HFF-Myc (cell line): ENCODE results near the gene DNAH7.
"Not testable (repeated sequence)": the region's sequence is repeated elsewhere in the genome, so short reads cannot be mapped to it uniquely, and the experiment has no call there.

ENCODE experiments used
- DNase-seq: peaks from one replicate; pipeline ENCODE4 v3.0.0-alpha.2; 2011; ENCODE audit warnings: low read depth; ENCODE audit errors: extremely low read depth
- H3K4me3 ChIP-seq: replicated peaks from 2 replicates; pipeline ENCODE4 v1.5.1; 2011; ENCODE audit warnings: low read depth, mild to moderate bottlenecking, control low read depth, low read length
- TF ChIP-seq, protein P1 (sequence below): IDR thresholded peaks from 2 replicates; pipeline ENCODE4 v1.5.1; 2012; ENCODE audit warnings: mild to moderate bottlenecking, low read depth, low read length, control low read depth; ENCODE audit errors: missing control alignments

DNAH7 gene

DNA sequence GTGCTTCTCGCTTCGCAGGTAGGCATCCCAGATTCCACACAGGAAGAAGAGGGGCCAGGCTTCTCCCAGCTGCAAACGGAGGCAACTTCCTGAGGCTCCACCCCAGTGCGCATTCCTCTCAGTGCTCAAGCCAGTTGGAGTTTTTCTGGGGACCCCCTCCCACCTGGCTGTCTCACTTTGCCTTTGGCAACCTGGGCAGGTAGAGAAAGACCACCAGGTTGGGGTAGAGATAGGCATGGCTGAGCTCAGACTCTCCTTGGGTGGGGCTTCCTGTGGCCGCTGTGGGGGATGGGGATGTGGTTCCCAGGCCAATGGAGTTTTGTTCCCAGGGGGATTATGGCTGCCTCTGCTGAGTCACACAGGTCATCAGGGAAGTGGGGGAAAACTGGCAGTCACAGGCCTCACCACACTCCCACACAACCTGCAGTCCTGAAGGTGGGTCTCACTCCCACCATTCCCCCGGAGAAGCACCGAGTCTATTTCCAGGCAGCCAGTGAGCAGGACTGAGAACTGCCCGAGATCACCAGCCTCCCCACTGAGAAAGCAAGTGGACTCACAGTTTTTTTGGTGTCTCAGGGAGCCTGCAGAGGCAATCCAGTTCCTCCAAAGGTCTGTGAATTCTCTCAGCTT, 373.5 kb downstream of the DNAH7 start:
- DNase-seq: no peak
- TF ChIP-seq, protein P1, sequence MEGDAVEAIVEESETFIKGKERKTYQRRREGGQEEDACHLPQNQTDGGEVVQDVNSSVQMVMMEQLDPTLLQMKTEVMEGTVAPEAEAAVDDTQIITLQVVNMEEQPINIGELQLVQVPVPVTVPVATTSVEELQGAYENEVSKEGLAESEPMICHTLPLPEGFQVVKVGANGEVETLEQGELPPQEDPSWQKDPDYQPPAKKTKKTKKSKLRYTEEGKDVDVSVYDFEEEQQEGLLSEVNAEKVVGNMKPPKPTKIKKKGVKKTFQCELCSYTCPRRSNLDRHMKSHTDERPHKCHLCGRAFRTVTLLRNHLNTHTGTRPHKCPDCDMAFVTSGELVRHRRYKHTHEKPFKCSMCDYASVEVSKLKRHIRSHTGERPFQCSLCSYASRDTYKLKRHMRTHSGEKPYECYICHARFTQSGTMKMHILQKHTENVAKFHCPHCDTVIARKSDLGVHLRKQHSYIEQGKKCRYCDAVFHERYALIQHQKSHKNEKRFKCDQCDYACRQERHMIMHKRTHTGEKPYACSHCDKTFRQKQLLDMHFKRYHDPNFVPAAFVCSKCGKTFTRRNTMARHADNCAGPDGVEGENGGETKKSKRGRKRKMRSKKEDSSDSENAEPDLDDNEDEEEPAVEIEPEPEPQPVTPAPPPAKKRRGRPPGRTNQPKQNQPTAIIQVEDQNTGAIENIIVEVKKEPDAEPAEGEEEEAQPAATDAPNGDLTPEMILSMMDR: no peak
- H3K4me3 ChIP-seq: no peak overlapping the region

DNA sequence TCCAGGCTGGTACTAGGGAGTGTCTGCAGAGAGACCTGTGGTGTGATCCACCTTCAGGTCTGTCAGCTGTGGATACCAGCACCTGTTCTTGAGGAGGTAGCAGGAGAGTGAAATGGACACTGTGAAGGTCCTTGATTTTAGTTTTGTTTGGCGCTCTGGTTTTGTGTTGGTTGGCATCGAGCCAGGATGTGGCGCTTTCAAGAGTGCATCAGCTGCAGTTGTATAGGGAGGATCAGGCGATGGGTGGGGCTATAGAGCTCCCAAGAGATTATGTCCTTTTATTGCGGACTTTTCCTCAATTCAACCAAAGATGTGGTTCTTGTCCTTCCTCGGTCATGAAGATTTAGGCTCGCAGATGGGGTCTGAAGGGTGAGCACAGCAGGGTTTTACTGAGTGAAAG, 374.1 kb downstream of the DNAH7 start:
- TF ChIP-seq, protein P1: no peak
- no peak overlapping the region for H3K4me3 ChIP-seq
- no peak for DNase-seq

DNA sequence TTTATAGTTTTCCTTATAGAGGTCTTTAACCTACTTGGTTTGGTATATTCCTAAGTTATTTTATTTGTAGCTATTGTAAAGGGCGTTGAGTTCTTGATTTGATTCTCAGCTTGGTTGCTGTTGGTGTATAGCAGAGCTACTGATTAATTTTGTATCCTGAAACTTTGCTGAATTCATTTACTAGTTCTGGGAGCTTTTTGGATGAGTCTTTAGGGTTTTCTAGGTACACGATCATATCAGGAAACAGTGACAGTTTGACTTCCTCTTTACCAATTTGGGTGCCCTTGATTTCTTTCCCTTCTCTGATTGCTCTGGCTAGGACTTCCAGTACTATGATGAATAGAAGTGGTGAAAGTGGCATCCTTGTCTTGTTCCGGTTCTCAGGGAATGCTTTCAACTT, 376.1 kb downstream of the DNAH7 start:
- DNase-seq, H3K4me3 ChIP-seq: not testable (repeated sequence)
